Measurements from ENCODE around the gene AHCYL2.
"Not testable (repeated sequence)": the region's sequence is repeated elsewhere in the genome, so short reads cannot be mapped to it uniquely, and the experiment has no call there.

Gene AHCYL2

DNA sequence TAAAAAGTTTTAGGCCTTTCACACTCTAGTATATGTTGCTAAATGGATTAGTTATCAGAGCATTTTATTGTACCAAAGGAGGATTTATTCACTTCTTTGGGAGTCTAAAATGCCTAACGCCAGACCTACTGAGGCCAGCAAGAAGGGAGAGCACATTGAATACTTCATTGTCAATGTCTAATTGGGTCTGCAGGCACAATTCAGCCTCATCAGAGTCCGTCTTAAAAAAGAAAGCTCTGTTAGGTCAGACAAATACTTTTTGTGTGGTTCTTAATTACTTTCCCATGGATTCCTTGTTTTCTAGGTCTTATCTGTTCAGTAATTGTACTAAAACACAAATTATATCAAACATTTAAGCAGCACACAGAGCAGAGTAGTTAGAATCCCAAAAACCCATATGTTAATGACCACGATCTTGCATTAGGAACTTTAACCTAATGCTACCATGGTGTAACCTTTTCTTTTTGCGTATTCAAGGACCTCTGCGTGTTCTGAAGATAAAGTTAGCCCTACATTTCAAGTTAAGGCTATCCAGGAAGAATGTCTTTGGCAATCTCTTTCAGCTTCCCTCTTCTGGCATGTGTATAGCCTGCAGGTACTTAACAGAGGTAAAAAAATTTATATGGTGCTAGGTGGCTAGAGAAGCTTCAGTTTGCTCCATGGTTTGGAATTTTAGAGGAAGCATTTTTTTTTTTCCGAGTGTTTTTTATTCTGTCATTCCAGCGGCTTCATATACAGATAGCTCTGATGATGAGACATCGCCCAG, 163.7 kb downstream of the AHCYL2 start:
- DNase-seq: no peak

DNA sequence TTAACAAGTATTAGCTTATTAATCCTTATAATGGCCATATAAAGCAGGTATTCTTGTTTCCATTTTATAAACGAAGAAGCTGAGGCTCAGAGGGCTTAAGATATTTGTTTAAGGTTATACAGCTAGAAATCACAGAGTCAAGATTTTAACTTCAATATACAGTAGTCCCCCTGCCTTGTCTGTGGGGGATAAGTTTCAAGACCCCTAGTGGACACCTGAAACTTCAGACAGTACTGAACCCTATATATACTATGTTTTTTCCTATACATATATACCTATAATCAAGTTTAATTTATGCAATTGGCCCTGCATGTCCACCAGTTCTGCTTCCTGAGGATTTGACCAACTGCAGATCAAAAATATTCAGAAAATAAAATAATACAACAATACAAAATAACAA, 165.0 kb downstream of the AHCYL2 start:
- no peak for DNase-seq

DNA sequence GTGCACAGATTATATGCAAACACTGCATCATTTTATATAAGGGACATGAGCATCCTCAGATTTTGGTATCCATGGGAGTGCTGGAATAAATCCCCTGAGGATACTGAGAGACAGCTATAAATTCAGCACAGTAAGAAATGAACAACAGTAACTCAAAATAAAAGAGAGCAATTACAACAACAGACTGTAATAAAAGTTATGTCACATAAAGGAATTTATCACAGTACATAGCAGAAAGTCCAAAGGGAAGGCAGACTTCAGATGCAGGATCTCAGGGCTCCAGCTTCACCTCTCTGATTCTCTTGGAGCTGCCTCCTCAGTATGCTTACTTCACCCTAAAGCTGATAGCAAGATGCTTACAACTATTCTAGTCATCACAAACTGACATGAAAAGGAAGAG, 165.5 kb downstream of the AHCYL2 start:
- no peak for DNase-seq

DNA sequence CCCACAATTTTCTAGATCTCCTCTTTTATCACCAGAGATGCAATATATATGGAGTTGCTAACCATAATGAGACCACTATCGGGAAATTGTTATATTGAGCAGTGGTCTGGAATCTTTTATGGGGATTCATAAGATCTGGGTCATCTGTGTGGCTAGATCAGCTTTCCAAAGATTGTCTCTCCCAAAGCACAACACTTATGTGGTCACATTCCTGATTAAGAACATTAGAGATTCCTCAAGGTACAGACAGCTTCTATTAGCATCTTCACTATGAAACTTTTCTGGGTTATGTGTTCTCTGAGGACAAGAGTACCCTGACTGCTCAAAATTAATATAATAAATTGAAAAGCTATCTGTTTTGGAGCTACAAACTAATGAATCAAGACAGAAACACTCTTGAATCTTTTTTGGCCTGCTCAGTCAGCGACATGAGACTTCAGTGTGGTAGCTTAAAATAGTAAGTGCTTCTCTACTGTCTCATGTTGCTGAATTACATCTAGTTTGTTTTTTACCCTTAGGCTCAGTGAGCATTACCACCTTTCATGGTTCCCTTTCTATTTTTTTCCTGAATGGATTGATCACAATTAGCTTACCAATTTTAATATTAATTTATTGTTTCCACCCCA, 166.8 kb downstream of the AHCYL2 start:
- DNase-seq: no peak

DNA sequence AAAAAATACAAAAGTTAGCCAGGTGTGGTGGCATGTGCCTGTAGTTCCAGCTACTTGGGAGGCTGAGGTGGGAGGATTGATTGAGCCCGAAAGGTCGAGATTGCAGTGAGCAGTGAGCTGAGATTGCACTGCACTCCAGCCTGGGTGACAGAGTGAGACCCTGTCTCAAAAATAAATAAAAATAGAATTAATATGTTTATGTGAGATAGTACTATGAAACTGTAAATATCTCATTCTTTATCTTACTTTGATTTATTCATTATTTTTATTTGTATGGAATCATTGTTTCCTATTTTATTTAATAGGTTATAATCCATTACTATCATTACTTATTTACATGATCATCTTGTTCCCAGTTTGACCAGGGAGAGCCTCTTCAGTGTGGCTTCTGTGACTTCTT, 168.4 kb downstream of the AHCYL2 start:
- no peak for DNase-seq

DNA sequence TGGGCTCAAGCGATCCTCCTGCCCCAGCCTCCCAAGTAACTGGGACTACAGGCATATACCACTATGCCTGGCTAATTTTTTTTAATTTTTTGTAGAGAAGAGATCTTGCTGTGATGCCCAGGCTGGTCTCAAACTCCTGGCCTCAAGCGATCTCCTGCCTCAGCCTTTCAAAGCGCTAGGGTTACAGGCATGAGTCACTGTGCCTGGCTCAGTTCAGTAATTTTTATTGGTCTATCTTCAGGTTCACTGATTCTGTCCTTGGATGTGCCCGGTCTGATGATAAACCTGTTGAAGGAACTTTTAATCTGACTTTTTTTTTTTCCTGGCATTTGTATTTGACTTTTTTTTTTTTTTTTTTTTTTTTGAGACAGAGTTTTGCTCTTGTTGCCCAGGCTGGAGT, 169.3 kb downstream of the AHCYL2 start:
- no peak for DNase-seq

DNA sequence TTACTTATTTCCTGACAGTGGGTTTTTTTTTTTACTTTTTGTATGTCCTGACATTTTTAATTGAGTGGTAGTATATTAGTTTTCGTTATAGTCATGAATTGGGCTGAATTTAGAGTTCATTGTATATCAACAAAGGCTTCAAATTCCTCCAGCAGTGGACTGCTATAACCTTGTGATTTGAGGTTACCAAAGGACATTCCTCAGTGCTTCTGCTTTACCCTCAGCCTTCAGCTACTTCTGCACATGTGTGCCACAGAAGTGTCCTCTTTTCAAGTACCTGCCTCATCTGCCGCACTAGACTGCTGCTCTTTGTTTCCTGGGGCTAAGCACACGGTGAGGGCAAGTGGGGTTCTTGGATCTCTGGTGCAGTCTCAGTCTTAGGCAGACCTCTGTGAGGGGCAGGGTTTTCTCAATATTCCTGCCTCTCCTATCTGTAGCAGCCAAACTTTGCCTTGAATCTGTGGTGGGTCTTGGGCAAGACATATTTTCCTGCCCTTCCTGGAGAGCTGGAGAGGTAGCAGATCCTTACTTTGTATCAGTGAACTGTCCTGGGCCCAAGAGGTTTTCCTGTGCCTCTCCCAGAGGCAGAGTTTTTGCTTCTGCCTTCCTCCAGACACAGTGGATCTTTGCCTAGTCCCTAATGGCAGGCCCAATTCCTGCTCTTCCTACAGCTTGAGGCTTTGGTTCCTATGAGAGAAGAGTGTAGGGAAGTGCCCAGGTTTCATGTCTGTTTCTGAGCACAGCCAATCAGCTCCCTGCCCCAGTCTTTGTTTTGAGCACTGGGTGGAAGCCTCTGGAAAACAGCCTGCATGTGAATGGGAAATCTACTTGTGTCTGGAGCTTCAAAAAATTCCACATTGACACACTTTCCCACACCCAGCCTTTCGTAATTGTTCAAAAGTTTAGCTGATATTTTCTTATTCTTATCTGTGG, 170.4 kb downstream of the AHCYL2 start:
- no peak for DNase-seq

DNA sequence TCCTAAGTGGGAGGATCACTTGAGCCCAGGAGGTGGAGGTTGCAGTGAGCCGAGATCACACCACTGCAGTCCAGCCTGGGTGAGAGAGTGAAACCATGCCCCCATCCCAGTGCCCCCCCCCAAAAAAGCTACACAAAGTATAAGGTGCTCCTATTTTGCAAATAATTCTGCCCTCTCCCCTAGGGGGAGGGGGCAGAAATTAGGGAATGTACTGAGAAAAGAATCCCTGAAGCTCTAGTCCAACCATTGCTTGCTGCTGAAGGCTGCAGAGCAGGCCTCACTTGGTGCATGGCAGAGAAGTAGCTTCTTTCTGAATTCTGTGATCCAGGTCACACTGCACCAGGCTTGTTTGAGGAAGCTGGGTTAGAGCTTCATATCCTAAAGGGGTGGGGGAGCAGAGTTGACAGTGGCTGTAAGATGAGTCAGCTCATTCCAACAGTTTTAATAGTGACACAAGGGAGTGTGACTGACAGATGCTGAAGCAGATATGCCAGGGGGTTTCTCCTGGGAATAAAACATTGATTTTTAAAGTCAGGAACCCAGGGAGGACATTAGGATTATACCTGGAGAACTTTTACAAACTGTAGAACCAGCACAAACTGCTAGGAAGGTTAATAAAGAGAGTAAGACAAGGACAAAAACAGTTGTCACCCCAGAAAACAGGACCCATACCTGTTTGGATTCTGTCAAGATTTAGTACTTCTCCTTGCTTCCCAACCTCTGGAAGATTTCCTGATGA, 176.6 kb downstream of the AHCYL2 start:
- no peak for DNase-seq

DNA sequence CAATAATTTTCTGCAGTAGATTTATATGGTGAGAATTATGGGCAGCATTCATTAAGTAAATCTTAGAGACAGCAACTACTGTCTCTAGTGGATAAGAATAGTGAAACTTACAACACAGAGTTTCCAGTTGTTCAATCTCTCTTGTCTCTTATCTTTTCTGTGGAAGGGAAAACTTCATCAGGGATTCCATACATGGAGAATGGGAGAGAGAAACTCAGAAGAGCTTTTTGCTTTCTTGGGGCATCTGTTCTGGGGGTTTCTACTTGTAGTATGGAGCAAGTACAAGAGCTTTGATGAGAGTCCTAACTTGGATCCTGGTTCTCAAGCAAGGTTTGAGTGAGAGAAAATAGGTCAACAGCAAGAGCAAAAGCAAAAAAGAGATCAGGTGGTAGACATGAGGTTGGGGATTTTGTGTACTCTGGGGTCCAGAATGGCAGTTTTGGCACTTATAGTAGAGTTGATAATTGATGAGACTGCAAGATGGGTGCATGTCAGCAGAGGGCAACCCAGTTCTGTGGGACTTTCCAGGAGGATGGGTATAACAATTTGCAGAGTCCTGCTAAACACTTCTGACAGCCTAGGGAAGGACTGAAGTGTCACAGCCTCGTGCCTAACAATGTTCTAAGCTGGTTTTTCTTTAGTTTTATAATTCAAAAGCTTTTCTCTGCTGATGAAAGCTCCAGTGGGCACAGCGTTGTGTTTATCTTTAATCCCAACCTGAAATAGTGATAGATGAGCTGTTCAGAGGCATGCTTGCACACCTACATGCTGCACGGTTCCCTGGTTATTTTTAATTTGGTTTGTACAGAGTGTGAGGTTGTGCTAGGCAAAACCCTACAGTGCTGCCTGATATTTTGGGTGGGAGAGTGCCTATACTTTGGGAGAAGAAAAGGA, 177.4 kb downstream of the AHCYL2 start:
- DNase-seq: no peak

DNA sequence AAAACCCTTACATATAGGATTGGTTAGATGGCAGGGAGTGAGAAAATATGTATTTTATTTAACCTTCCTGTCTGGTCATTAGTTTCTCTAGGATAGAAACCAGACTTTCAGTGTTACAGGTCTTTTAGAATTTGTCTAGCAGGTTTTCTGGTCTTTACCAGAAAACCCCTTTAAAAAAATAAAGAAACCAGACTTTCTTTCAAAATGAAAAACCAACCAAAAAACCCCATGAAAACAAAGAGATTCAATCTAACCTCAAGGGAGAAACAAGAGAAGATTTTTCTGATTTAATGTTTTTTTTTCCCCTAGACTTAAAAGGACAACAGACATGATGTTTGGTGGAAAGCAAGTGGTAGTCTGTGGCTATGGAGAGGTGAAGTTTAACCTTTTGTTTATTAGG, 180.7 kb downstream of the AHCYL2 start:
- DNase-seq: no peak

DNA sequence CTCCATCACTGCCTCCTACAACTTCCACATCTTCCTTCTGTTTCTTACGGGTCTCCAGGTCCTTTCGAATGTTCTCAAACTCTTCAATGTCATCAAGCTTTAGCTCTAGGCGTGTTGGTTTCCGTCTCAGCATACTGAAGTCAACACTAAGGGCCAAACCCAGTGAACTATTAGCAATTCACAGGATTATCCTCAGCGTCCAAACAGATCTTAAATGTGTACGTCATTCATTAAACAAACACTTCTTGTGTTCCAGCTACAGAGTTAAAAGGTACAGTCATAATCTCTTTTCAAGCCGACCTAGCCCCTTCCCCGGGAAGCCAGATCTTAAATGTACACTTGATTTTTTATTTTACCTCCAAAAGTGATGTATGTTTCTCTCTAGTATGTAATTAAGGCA, 185.4 kb downstream of the AHCYL2 start:
- not testable (repeated sequence) for DNase-seq

DNA sequence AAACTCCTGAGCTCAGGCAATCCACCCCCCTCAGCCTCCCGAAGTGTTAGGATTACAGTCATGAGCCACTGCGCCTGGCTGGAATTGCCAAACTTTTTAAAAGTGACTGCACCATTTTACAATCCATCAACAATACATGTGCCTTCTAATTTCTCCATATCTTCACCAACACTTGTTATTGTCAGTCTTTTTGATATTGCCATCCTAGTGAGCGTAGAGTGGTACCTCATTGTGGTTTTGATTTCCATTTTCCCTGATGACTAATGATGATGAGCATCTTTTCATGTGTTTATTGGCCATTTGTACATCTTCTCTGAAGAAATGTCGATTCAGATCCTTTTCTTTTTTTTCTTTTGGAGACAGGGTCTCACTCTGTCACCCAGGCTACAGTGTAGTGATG, 187.7 kb downstream of the AHCYL2 start:
- no peak for DNase-seq

DNA sequence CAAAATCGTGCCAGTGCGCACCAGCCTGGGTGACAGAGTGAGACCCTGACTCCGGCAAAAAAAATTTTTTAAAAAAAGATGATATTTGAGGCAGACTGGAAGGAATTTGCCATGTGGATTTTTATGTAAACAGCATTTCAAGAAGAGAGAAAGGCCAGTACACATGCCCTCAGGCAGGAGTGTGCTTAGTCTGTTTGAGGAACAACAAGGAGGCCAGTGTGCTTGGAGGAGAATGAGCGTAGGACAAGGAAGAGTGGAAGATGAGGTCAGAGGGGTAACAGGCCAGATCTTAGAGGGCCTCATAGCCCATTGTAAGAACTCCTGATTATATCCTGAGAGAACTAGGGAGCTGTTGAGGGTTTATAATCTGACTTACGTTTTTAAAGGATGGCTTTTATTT, 192.2 kb downstream of the AHCYL2 start:
- DNase-seq: no peak

DNA sequence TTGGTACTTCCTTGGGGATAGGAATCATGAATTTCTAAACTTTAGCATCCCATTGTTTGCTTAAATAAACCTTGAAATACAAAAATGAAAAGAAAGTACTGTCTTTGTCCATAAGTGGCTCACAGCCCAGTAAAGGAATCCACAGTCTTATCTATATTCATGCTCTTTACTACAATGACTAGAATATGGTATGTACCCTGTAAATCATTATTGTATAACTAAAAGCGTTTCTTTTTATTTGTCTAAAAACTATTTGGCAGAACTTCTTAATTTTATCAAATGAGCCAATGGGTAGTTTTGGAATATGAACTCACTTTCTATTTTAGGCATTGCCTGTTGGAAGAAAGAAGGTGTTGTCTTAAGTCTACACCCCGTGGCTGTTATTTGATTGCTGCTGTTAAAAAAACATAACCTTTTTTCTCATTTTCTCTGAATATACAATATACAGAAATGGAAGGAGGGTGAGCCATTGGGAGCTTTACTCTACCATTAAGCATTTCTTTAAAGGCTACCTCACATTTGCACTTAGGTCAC, 197.0 kb downstream of the AHCYL2 start:
- DNase-seq: no peak

DNA sequence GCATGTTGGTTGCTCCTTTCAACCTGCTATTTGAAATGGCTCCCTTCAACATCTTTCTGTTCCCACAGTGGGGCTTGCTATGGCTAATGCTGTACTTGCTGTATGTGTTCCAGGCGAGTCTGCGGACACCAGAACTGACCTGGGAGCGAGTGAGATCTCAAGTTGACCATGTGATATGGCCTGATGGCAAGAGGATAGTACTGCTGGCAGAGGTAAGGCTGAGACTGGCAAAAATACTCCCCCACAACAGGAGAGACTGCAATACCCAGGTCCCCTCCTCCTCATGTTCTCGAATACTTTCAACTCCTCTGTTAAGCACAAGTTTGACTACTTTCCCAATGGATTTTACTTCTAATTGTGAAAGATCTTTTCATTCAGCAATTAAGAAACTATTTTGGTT, 197.9 kb downstream of the AHCYL2 start:
- DNase-seq: no peak

DNA sequence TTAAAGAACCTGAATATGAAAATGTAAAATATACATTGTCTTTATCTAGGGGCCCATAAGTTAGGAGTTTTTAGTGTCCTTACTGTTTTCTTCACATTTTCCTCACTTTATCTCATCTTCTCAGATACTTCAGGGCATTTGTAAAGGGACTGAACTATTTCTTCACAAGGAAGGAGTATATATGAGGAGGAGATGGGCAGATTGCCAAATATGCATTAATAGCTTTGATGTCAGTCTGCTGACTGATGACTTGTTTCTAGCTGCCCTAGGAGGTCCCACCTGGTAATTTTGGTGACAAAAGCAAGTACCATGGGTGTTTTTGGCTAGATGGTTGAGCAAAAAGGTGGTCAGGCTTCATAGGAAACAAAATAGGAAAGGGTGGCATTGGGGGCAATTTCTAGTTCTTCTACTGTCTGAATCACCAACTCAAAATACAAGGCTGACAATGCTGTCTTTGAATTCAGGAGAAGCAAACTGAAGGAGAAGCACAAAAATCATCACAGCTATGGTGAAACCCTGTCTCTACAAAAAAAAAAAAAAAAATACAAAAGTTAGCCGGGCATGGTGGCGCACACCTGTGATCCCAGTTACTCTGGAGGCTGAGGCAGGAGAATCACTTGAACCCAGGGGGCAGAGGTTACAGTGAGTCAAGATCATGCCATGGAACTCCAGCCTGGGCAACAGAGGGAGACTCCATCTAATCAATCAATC, 199.0 kb downstream of the AHCYL2 start:
- DNase-seq: no peak

DNA sequence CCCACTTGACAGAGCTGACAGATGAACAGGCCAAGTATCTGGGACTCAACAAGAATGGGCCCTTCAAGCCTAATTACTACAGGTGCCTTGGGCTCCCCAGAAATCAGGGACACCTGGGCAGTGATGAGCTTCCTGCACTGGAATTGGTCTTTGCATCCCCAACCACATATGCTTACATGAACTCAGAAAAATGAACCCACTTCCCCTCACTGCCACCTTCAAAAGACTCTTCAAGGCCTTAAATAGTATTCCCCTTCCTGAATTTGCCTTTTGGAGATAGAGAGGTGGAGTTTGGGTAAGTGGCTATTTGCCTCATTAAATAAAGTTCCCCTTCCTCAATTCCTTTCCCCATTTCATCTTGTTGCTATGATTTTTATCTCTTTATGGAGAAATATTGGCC, 201.7 kb downstream of the AHCYL2 start:
- no peak for DNase-seq

DNA sequence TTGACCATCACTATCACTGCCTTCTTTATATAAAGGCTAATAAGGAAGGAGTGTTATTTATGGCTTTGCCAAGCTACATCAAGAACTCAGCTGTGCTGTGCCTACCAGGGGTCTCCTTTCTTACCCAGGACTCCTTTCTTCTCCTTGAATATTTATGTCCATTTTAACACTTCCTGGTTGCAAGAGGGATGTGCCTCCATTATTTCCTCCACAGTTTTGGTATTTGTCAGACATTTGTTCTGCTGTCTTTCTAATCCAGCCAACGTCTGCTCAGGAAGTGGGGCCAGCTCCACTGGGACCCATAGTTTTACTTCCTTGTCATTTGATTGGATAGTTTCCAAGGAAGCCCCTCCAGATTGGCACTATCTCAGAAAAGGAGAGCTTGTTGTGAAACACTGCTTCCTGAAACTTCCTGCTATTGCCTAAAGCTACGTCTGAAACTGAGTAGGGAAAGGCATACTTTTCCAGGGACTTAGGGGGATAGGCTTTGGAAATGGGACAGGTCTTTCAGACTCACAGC, 202.8 kb downstream of the AHCYL2 start:
- no peak for DNase-seq

DNA sequence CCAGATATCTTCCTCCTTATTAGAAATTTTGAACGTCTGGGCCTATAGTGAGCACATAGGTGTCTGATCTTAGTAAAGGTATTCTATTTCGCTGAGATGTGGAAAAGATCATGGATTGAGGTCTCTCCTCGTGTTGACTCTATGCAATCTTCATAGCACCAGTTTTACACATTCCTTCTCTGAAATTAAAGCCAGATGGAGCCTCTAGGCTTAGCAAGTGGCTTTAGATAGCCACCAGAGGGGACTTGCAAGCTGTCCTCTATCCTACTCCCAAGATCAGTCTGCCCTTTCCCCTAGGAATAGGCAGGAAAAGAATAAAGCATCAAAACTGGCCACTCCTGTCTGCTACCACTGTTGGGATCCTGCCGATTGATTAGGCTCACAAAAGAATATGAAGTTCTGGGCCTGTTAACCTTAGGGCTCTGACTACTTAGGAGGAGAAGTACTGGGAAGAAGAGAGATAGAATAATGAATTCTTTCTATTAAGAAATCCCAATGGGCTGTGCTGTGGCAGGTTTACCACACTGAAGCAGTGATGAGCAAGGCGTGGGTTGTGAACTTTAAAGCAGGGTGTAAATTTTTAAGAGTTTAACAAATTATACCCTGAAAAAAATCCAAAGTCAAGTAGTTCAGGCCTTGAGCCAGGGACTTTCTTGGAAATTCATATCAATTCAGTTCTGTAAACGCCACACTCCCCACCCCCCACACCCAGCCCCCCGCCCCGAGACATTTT, 207.2 kb downstream of the AHCYL2 start:
- DNase-seq: no peak
